ENCODE results near the gene EOLA1.
A peak's percentile ranks its signal among the peaks of the same experiment; 100 is the strongest.
"Not testable (repeated sequence)": the region's sequence is repeated elsewhere in the genome, so short reads cannot be mapped to it uniquely, and the experiment has no call there.

The EOLA1 gene

DNA sequence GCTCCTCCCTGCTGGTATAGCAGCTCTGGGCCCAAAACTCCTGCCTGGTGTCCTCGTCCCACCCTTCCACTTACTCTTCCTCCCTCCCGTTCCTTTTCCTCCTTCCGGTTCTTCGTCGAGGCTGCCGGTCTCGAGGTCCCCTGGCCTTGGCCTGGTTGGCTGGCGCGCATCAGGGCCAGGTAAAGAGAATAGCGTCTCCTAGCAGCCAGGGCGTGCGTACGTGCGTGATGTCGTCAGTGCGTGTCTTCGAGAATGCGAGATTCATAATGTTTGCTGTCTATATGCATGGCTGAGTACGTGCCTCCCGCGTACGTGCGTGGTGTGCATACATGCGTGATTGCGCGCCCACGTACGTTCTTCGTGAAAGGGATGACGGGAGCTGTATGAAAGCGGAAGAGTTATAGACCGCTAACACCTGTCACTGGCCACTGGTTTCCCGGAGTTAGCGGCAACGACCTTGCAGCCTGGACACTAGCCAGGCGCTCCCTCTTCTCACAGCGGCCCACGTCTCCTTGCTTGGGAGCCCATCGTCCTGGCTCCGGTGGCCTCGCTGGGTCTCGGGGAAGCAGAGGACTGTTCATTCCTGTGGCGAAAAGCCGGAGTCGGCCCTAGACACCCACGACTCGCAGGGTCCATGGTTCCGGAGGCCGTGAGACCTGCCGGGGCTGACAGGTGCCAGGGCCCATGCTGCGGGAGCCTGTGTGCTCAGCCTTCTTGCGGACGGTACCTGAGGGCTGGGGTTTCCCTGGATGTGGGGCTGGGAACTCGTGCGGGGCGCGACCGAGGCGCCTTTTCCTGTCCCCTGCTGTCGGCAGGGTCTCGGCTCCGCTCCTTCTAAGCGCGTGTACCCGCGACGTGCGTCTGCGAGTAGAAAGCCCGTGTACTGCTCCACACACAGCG is at the start of gene EOLA1:
EOLA1 (plus strand) TSS at position 392 of the 900 bp plus-strand sequence. CDS start 4,619 bp downstream, outside the sequence.
- Histone ChIP-seq H3K4me3 (ENCODE audit: low read depth in 1 of 2, low read length in 2 of 2) (peak within 1 kb of the TSS; percentile 56 to 73), H3K9me3 (ENCODE audit: control insufficient read depth in 1 of 2, low read length in 2 of 2) (no peaks in the 10 kb centered on the region), H3K36me3 (ENCODE audit: control insufficient read depth in 1 of 2, insufficient read depth in 2 of 2, low read length in 2 of 2) (no peaks in the 10 kb centered on the region), H3K4me1 (ENCODE audit: control insufficient read depth in 1 of 2, insufficient read depth in 2 of 2, low read length in 2 of 2) (peaks cover 0 to 5% of the 10 kb centered on the region in 2 donors), H3K27me3 (ENCODE audit: low read depth, low read length) (no peaks in the 10 kb centered on the region), H3K27ac (ENCODE audit: low read length) (peak within 1 kb of the TSS; percentile 92)

DNA sequence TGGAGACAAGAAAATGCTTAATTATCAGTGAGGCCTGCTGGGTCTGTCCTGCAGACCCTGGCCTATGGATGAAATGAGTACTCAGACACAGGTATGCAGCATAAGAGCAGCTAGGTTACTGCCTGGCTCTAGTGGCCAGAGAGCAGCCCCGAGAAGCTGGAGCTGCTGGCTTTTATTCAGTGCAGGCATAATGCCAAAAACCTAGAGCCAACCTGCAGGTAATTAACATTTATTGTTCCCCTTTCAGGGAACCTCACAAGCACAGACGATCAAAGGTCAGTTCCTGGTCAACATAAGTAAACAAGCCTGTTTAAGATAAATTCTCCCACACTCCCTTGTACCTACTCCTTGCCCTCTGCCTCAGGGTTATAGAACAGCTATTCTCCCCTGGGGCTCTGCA is 49.0 kb upstream of the EOLA1 start:
- Histone ChIP-seq H3K36me3 (ENCODE audit: control insufficient read depth in 1 of 2, insufficient read depth in 2 of 2, low read length in 2 of 2) (peaks cover 32 to 77% of the 10 kb centered on the region in 2 donors), H3K9me3 (ENCODE audit: control insufficient read depth in 1 of 2, low read length in 2 of 2) (no peaks in the 10 kb centered on the region), H3K27me3 (ENCODE audit: low read depth, low read length) (no peaks in the 10 kb centered on the region), H3K27ac (ENCODE audit: low read length) (no peak overlapping the region), H3K4me3 (ENCODE audit: low read depth in 1 of 2, low read length in 2 of 2) (no peak overlapping the region), H3K4me1 (ENCODE audit: control insufficient read depth in 1 of 2, insufficient read depth in 2 of 2, low read length in 2 of 2) (no peaks in the 10 kb centered on the region)

DNA sequence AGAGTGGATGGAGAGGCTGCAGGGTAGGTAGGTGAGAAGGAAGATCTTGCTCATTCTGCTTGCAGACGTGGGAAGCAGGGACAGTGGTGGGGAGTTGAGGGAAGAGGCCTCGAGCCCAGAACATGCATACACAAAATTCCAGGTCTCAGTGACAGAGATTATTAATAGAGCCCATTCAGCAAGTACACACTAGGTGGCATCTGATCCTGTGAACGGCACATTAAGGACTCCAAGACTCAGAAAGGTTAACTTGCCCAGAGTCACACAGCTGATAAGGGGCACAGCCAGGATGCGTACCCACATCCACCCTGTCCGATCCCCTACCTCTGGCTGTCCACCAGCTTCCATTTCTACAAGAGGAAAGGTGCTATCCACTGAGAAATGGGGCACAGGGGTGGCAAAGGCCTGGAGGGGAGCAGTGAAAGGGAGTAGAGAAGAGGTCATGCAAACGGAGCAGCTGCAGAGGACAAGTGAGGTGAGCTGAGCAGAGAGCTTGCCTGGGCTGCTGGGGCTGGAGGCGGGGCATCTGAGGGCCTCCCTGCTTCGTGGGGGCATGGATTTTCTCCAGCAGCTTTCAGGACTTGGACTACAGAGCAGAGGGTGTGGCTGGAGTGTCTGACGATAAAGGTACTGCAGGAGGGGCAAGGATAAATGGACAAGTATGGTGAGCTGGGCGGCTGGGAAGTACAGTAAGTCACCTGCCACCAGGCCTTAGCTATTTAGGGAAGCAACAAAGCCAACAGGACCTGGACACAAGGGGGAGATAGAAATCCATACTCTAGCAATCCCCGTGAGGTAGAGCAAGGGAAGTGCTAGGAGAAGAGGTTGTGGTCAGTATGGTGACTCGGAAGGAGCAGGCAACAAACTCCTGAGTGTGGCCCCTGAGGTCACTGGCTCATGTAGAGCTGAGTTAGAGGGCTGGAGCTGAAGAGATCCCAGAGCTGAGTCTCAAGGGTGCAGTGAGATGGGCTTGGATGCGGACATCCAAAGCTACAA is 46.9 kb upstream of the EOLA1 start:
- no peaks in the 10 kb centered on the region for H3K4me1 ChIP-seq (ENCODE audit: control insufficient read depth in 1 of 2, insufficient read depth in 2 of 2, low read length in 2 of 2)
- no peaks in the 10 kb centered on the region for H3K27me3 ChIP-seq (ENCODE audit: low read depth, low read length)
- H3K36me3 ChIP-seq (ENCODE audit: control insufficient read depth in 1 of 2, insufficient read depth in 2 of 2, low read length in 2 of 2), result peaks cover 46 to 85% of the 10 kb centered on the region in 2 donors
- no peaks in the 10 kb centered on the region for H3K9me3 ChIP-seq (ENCODE audit: control insufficient read depth in 1 of 2, low read length in 2 of 2)
- H3K4me3 ChIP-seq (ENCODE audit: low read depth in 1 of 2, low read length in 2 of 2), result no peak overlapping the region
- H3K27ac ChIP-seq (ENCODE audit: low read length), result no peak overlapping the region

DNA sequence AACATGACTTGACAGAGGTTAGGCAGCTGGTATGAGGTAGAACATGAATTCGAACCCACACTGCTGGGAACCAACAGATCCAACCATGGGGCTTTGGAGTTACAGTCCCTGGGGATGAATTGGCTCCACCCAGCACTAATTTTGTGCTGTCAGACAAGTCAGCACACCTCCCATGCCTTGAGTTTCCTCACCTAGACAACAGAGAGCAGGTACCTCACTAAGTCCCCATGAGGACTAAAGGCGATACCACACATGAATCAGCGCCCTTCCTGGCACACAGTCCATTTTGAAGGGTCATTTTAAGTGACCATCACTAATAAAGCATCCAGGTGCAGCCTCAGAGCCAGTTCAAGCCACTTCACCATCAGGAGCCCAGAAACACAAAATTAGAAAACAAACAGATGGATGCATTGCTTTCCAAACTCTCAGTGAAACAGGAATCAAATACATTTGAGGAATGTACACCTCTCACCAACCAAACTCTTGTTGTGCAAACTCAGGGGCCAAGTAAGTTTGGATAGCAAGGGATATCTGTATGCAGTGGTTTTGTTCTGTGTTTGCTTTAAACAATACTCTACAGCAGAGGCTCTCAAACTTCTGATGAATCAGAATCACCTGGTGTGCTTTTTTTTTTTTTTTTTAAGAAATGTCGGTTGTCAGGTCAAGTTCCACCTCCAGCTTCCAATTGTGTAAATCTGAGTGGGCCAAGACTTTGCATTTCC is 45.8 kb upstream of the EOLA1 start:
- Histone ChIP-seq H3K27me3 (ENCODE audit: low read depth, low read length) (no peaks in the 10 kb centered on the region), H3K9me3 (ENCODE audit: control insufficient read depth in 1 of 2, low read length in 2 of 2) (no peaks in the 10 kb centered on the region), H3K4me3 (ENCODE audit: low read depth in 1 of 2, low read length in 2 of 2) (no peak overlapping the region), H3K27ac (ENCODE audit: low read length) (no peak overlapping the region), H3K36me3 (ENCODE audit: control insufficient read depth in 1 of 2, insufficient read depth in 2 of 2, low read length in 2 of 2) (peaks cover 41 to 82% of the 10 kb centered on the region in 2 donors), H3K4me1 (ENCODE audit: control insufficient read depth in 1 of 2, insufficient read depth in 2 of 2, low read length in 2 of 2) (no peaks in the 10 kb centered on the region)

DNA sequence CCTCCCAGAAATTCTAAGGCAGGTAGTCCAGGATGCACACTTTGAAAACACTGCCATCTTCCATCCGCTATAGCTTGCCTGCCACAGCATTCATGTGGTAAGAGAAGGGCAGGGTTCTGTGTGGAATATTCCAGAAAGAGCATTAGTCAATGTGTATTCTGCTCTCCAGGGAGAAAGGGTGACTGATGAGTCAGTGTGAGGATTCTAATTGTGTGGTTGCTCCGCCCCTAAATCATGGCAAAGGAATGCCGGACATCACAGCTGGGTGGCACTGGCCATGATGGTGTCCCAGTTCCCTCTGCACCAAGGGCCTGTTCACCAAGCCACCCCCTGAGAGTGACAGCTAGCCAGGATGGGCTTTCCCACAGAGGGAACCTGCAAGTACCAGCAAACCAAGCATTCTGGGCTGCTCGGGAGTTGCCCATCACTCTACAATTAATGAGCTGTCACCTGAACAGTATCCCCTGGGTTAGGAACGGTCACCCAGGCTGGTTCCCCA is 45.2 kb upstream of the EOLA1 start:
- Histone ChIP-seq H3K27ac (ENCODE audit: low read length) (no peak overlapping the region), H3K27me3 (ENCODE audit: low read depth, low read length) (no peaks in the 10 kb centered on the region), H3K4me1 (ENCODE audit: control insufficient read depth in 1 of 2, insufficient read depth in 2 of 2, low read length in 2 of 2) (no peaks in the 10 kb centered on the region), H3K36me3 (ENCODE audit: control insufficient read depth in 1 of 2, insufficient read depth in 2 of 2, low read length in 2 of 2) (peaks cover 46 to 84% of the 10 kb centered on the region in 2 donors), H3K9me3 (ENCODE audit: control insufficient read depth in 1 of 2, low read length in 2 of 2) (no peaks in the 10 kb centered on the region), H3K4me3 (ENCODE audit: low read depth in 1 of 2, low read length in 2 of 2) (no peak overlapping the region)

DNA sequence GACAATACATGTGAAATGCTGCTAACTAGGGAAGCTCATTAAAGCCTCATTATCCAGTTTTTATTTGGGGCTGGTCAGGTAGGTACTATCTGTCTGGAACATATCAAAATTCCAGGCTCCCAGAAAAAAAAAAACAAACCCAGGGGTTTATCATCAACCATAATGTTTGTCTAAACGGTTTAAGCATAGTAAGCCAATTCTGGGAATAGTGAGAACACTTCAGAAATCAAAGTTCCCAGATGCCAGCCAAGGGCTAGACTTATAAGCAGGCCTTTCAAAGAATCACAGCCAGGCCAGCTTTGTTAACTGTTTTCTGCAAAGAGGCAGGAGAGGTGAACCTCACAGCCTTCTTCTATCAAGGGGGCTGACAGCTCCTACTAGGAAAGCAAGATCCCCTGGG is 43.8 kb upstream of the EOLA1 start:
- no peak overlapping the region for H3K4me3 ChIP-seq (ENCODE audit: low read depth in 1 of 2, low read length in 2 of 2)
- H3K36me3 ChIP-seq (ENCODE audit: control insufficient read depth in 1 of 2, insufficient read depth in 2 of 2, low read length in 2 of 2), result peaks cover 55 to 88% of the 10 kb centered on the region in 2 donors
- H3K4me1 ChIP-seq (ENCODE audit: control insufficient read depth in 1 of 2, insufficient read depth in 2 of 2, low read length in 2 of 2), result peaks cover 0 to 5% of the 10 kb centered on the region in 2 donors
- H3K9me3 ChIP-seq (ENCODE audit: control insufficient read depth in 1 of 2, low read length in 2 of 2), result no peaks in the 10 kb centered on the region
- H3K27ac ChIP-seq (ENCODE audit: low read length), result no peak overlapping the region
- no peaks in the 10 kb centered on the region for H3K27me3 ChIP-seq (ENCODE audit: low read depth, low read length)

DNA sequence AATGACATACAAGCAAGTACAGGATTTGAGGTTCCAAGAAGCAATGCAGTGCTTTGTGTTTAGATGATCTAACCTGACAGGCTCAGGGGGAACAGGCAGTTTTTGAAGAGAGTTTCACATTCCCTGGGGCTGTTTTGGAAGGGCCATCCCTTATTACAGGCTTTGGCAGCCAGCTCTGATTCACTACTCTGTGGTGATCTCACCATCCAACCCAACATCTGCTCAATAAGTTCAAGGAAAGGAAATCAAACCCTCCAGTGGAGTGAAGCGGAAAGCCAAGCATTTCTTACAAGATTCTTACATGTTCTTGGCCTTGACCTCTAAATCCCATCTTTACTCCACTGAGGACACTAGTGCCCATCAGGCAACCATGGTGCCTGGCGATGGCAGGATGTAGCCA is 43.2 kb upstream of the EOLA1 start:
- peaks cover 0 to 5% of the 10 kb centered on the region in 2 donors for H3K4me1 ChIP-seq (ENCODE audit: control insufficient read depth in 1 of 2, insufficient read depth in 2 of 2, low read length in 2 of 2)
- no peaks in the 10 kb centered on the region for H3K27me3 ChIP-seq (ENCODE audit: low read depth, low read length)
- no peak overlapping the region for H3K4me3 ChIP-seq (ENCODE audit: low read depth in 1 of 2, low read length in 2 of 2)
- no peaks in the 10 kb centered on the region for H3K9me3 ChIP-seq (ENCODE audit: control insufficient read depth in 1 of 2, low read length in 2 of 2)
- no peak overlapping the region for H3K27ac ChIP-seq (ENCODE audit: low read length)
- H3K36me3 ChIP-seq (ENCODE audit: control insufficient read depth in 1 of 2, insufficient read depth in 2 of 2, low read length in 2 of 2), result peaks cover 55 to 82% of the 10 kb centered on the region in 2 donors

DNA sequence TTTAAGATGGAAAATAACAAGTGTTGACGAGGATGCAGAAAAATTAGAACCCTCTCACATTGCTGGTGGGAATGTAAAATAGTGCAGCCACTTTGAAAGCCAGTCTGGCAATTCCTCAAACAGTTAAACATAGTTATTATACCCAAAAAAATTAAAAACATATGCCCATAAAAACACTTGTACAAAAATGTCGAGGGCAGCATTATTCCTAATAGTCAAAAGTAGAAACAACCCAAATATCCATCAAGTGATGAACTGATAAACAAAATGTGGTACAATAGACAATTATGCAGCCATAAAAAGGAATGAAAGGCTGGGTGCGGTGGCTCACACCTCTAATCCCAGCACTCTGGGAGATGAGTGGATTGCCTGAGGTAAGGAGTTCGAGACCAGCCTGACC is 42.0 kb upstream of the EOLA1 start:
- no peaks in the 10 kb centered on the region for H3K9me3 ChIP-seq (ENCODE audit: control insufficient read depth in 1 of 2, low read length in 2 of 2)
- no peaks in the 10 kb centered on the region for H3K27me3 ChIP-seq (ENCODE audit: low read depth, low read length)
- H3K27ac ChIP-seq (ENCODE audit: low read length), result no peak overlapping the region
- H3K4me3 ChIP-seq (ENCODE audit: low read depth in 1 of 2, low read length in 2 of 2), result no peak overlapping the region
- H3K4me1 ChIP-seq (ENCODE audit: control insufficient read depth in 1 of 2, insufficient read depth in 2 of 2, low read length in 2 of 2), result peaks cover 0 to 5% of the 10 kb centered on the region in 2 donors
- H3K36me3 ChIP-seq (ENCODE audit: control insufficient read depth in 1 of 2, insufficient read depth in 2 of 2, low read length in 2 of 2), result peaks cover 55 to 71% of the 10 kb centered on the region in 2 donors

DNA sequence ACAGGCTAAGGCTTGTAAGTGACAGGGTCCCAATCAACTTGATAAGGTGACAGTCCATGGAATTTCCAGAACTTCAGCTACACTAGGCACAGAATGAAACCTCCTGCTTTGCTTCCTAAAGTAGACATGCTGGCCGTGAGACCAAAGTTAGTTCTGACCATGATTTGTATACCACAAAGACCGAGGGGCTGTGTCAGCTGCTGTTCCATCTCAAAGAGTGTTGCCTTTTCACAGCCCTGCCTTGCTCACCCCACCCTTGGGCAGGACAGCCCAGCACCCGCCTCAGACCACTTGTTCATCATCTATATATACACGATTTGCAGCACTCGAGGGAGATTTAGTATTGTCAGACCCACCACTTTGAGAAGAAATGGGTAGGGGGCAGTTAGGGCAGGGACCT is 41.0 kb upstream of the EOLA1 start:
- Histone ChIP-seq H3K36me3 (ENCODE audit: control insufficient read depth in 1 of 2, insufficient read depth in 2 of 2, low read length in 2 of 2) (peaks cover 46 to 63% of the 10 kb centered on the region in 2 donors), H3K4me1 (ENCODE audit: control insufficient read depth in 1 of 2, insufficient read depth in 2 of 2, low read length in 2 of 2) (peaks cover 0 to 10% of the 10 kb centered on the region in 2 donors), H3K9me3 (ENCODE audit: control insufficient read depth in 1 of 2, low read length in 2 of 2) (no peaks in the 10 kb centered on the region), H3K27me3 (ENCODE audit: low read depth, low read length) (no peaks in the 10 kb centered on the region), H3K27ac (ENCODE audit: low read length) (no peak overlapping the region), H3K4me3 (ENCODE audit: low read depth in 1 of 2, low read length in 2 of 2) (no peak overlapping the region)

DNA sequence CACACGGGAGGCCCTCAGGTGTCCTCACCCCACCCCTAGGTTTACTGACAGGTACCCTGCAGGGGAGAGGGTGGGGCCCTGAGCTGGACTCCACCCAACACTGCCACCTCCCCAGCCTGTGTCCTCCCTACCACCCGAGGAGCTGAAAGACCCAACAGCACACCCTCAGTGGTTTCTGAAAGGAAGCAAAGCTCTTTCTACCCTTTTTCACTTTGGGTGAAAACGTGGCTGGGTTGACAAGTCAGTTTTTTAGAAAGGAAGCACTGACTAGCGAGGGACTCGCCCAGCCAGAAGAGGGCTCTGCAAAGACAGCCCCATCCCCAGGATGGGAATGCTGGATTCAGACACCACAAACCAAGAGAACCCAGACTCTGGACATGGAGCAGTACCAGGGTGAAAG is 37.9 kb upstream of the EOLA1 start:
- H3K27ac ChIP-seq (ENCODE audit: low read length); H3K27me3 ChIP-seq (ENCODE audit: low read depth, low read length); H3K9me3 ChIP-seq (ENCODE audit: control insufficient read depth in 1 of 2, low read length in 2 of 2); H3K4me3 ChIP-seq (ENCODE audit: low read depth in 1 of 2, low read length in 2 of 2): not testable (repeated sequence)
- Histone ChIP-seq H3K4me1 (ENCODE audit: control insufficient read depth in 1 of 2, insufficient read depth in 2 of 2, low read length in 2 of 2) (peaks cover 0 to 10% of the 10 kb centered on the region in 2 donors), H3K36me3 (ENCODE audit: control insufficient read depth in 1 of 2, insufficient read depth in 2 of 2, low read length in 2 of 2) (peaks cover 18 to 33% of the 10 kb centered on the region in 2 donors)

Data from muscle layer of duodenum (tissue), 2 donors.